Kidney tubule cell (primary cell): ENCODE results near the gene TNRC18.
"Not testable (repeated sequence)": the region's sequence is repeated elsewhere in the genome, so short reads cannot be mapped to it uniquely, and the experiment has no call there.

Experiments used
- DNase-seq: peaks from one replicate; pipeline ENCODE4 v3.0.0-alpha.2; 2018; ENCODE audit warnings: low spot score

TNRC18 gene

DNA sequence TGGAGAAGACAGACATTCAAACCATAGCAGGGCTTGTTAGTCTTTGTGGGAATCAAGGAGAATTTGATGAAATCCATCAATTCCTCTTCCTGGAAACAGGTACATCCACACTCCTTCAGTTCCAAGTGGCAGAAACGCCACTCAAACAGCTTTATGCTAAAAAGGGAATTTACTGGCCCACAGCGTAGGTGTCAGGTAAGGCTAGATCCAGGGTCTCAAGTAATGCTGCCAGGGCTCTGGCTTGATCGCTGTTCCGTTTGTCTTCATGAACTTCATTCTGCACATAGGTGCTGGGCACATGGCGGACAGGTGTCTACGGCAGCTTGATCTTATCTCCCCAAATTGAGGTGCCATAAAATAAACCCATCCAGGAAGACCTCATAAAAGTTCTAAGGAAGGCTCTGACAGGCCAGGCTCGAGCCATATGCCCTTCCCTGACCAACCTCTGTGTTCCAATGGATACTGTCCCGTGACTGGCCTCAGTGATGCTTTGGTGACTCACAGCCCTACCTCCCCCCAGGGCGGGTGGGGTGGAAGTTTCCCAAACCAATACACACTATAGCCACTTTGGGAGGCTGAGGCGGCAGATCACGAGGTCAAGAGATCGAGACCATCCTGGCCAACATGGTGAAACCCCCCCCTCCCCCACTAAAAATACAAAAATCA is 153.5 kb downstream of the TNRC18 start:
- DNase-seq: not testable (repeated sequence)

DNA sequence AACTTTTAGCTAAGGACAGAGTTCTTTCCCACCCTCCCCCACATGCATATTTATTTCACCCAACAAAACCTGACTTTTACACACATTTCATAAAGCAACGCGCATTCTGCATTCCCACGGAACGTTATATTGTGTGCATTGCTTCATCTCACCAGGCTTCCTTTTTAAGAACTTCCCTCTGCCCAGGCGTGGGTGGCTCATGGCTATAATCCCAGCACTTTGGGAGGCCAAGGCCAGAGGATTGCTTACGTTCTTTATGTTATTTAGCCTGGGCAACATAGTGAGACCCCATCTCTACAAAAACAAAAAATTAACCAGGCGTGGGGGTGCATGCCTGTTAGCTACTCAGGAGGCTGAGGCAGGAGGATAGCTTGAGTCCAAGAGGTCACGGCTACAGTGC is 155.8 kb downstream of the TNRC18 start:
- not testable (repeated sequence) for DNase-seq

DNA sequence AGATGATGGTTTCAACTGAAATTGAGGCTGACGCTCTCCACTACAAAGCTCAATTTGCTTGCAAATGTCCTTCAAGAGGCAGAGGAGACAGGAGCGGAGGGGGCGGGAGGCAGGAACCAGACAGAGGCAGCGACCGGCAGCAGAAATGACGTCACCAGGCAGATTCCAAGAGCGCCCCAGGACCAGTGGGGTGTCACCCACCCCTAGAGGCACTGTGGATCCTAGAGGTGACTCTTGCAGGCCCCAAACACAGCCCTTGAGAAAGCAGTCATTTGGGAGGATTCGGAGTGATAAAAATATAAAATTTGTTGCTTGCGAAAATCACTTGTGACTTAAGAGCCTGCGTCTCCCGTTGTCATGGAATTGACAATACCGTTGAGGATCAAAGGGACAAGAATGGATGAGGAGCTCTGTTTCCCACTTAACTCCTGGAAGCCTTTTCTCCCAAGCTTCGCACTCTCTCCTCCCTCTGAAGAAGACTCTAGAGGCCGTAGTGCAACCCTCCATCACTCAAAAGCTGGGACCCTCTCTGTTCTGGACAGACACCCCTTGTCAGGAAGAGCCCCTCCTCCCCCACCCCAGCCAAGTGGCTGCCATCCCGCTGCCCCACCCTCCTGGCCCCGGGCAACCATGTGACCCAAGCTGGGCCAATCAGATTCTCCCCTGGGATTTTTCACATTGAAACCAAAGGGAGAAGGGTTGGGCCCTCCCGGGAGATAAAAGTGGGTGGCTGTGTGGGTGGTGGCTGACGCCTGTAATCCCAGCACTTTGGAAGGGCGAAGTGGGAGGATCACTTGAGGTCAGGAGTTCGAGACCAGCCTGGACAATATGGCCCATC is 157.2 kb downstream of the TNRC18 start:
- no peak for DNase-seq

DNA sequence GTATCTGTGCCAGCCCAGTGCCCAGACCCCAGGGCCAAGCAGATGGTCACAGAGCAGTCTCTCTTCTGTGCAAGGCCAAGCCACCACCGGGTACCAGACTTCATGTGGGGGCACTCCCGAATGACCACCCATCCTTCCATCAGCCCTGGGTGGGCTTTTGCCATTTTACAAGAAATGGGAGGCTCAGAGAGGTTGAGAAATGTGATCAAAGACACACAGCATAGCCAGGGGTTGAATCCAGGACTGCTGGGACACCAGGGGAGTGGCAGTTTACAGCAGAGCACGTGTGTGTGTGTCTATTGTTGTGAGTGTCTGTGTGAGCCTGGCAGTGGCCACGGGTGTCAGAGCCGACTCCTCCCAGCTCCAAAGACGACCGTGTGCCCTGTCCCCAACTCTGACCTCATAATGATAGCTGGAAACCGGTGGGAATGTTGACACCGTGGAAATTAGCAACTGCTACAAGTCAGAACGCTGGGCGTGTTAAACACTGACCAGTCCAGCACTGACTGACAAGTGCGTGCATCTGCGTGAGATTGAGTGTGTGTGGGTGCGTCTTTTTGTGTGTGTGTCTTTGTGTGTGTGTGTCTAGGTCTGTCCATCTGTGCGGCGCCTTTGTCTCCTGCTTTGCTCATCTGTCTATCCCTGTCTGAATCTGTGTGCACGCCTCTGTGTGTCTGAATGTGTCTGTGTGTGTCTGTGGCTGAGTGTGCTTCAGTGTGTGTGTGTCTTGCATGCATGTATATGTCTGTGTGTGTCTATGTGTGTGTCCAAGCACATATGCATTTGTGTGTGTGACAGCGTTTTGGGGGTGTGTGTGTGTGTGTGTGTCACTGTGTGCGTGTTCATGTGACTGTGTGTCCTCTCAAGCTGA is 158.1 kb downstream of the TNRC18 start:
- DNase-seq: no peak

DNA sequence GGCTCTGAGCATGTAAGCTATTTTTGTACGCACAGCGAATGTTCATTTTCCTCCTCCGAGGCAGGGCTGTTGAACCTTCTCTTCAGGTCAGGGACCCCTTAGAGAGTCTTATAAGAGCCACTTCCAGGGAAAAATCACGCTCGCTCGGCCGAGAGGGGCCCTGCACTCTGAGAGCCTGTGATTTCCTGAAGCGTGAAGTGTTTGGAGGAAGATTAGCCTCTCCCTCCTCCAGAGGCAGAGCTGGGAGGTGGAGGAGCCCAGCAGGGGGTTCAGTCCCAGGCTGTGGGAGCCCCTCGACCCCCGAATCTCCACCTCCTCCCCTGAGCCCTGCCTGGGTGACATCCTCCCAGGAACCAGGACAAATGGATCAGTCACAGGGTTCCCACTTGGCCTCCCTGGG is 160.6 kb downstream of the TNRC18 start:
- not testable (repeated sequence) for DNase-seq

DNA sequence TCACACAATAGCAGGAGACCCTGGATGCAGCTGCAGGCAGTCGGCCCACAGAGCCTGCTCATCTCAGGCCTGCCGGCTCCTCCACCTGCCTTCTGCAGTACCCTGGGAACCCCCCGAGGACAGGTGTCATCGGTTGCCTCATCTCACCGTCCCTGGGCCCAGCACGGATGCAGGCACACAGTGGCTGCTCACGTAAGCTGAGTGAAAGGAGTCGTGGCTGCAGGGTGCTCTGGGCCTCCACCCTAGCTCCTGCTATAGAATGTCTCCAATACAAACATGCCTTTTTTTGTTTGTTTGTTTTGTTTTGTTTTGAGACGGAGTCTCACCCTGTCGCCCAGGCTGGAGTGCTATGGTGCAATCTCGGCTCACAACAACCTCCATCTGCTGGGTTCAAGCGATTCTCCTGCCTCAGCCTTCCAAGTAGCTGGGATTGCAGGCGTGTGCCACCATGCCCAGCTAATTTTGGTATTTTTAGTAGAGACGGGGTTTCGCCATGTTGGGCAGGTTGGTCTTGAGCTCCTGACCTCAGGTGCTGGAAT is 163.0 kb downstream of the TNRC18 start:
- DNase-seq: not testable (repeated sequence)
